ENCODE data around the gene CDH4.

- TF ChIP-seq CTCF (IDR thresholded peaks at IDR 0.05 in 8 of 11, conservative IDR thresholded peaks at IDR 0.05 in 3 of 11) (no peak), POLR2A (IDR thresholded peaks at IDR 0.05) (no peak), POLR2AphosphoS5 (IDR thresholded peaks at IDR 0.05) (no peak)
Observed at GRCh38 chr20:61359254-61359653, 107.2 kb downstream of the CDH4 start.
